NCI-H524 treated with DMSO at 0.1 percent for 48 hours (cell line): ENCODE data around the gene MALRD1.

ENCODE experiments used
- DNase-seq: peaks from one replicate; lab custom pipeline; 2025; lab: John Stamatoyannopoulos, UW

The MALRD1 gene

DNA sequence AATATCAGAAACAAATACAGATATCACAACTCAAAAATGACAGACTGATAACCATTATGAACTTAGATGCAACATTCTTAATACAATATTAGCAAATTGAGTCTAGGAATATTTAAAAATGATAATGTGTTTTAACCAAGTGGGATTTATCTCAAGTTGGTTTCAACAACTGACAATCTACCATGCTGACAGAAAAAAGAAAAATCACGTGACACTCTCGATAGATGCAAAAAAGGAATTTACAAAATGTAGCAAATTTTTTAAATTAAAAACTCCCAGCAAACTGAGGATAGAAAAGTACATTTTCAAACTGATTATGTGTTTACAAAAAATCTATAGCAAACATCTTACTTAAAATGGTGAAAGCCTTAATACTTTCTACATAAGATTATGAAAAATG, 177.4 kb downstream of the MALRD1 start:
- DNase-seq, result no peak

DNA sequence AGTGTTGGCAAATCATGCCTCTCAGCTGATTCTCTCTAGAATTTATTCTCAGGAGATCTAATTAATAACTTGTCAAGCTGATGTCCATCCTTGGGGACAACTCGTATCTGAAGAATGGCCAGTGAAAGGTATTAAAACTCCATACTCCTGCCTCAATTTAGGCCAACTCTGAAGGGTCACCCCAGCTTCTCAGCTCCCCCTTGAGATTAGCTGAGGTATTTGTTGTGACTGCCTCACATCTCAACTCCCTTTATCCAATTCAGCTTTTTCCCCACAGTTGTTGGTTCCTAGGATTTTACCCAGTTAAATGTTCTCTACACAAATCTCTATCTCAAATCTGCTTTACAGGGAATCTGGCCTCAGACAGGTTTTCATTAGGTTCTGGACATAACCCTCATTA, 182.4 kb downstream of the MALRD1 start:
- no peak for DNase-seq

DNA sequence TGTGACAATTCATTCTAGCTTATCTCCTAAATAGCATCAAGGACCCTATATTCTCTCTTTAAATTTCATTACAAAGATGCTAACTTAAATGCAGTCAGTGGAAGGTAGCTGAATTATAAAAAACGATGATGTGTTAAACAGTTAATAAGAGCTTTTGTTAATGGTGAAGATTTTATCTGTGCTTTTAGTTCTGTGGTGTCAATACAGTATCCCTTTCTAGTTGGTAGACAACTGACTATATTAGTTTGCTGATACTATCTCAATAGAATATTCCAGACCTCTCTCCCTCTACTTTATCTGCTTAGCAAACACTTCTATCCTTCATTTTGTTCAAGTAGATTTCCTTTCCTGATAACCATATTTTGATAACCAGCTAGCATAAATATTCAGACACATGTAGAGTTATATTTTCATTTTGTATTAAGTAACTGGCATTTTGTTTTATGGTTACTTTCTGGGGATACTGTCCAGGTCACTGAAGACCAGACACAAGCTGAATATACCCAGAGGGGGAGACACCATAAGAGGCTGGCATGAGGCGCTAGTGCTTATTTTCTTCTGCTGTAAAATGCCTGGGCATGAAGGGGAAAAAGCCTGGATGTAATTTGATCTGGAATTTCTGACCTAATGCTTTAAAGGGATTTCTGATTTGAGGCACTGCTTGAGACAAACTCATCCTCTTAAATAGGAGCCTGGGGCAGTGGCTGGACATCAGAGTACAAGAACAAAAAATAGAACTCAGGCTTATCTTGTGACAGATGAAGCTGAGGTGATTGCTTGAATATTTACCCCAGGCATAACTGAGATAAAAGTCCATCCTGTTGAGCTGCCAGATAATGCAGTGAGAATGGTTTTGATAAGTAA, 197.5 kb downstream of the MALRD1 start:
- no peak for DNase-seq

DNA sequence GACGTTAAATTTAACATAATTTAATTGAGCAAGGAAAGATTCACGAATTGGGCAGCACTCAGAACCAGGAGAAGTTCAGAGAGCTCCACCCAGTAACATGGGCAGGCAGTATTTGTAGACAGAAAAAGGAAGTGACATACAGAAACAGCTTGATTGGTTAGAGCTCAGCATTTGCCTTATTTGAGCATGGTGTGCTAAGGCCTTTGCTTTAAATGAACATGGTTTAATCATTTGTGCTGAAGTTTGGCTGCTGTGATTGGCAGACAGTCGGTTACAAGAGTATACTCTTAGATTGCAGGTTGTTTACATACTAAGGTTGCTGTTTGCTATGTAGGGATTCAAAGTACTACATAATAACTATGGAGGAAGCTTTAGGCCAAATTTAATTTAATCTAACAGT, 199.2 kb downstream of the MALRD1 start:
- DNase-seq, result no peak

DNA sequence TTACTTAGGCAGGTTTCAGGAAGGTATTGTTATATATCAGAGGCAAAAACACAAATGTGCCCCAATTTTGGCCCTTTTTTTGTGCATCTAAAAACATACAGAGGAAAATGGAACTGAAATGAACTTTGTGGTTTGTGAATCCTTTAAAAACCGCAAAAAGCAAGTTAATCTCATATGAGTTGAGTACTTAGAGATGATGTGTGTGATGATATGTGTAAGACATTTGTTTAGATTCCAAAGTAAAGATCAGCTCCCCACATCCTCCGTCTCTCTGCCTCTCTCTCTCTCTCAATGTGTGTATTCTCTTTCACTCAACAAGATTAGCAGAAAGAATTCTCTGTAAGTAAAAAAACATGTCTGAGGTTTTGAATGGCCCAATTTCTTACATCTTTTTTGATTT, 201.9 kb downstream of the MALRD1 start:
- DNase-seq, result no peak

DNA sequence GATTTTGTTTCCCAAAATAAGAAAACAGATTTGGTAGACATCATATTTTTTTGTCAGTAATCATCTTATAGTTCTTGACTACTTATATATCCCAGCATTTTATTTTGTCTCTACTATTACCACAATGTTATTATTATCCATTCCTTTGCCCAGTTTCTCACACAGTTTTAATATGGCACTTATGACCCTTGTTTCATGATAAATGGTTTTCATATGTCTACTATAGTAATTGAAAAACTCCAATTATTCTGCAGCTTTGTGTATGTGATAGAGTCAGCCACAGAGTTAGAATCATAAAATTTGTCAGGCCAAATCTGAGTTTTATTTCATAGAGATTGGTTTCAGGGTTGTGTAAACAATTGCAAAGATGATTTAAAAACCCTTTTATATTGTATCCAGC, 203.9 kb downstream of the MALRD1 start:
- DNase-seq, result no peak

DNA sequence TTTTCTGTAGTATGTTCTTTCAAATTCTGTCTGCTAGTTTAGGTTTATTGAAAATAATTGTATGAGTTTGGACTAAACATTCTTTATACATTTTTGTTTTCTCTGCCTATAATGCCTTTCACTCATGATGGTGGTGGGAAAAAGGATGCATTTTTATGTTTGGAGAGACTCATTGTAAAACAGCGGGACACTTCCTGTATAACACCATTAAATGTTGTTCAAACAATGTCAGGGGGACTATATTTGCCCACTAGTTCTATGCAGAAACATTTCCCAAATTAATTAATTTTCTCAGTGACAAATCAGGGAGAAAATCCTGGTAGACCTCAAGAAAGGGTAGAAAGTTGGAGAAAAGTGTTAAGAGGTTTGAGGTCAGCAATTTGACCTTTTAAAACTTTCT, 207.7 kb downstream of the MALRD1 start:
- no peak for DNase-seq

DNA sequence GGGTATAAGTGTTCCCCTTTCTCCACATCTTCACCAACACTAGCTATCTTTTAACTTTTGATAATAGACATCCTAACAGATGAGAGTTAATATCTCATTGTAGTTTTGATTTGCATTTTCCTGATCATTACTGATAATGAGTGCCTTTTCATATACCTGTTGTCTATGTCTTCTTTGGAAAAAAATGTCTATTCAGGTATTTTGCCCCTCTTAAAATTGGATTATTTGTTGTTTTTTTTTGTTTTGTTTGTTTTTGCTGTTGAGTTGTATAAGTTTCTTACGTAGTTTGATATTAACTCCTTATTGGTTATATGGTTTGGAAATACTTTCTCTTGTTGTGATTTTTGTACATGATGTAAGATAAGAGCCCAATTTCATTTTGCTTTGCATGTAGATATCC, 214.7 kb downstream of the MALRD1 start:
- DNase-seq, result no peak

DNA sequence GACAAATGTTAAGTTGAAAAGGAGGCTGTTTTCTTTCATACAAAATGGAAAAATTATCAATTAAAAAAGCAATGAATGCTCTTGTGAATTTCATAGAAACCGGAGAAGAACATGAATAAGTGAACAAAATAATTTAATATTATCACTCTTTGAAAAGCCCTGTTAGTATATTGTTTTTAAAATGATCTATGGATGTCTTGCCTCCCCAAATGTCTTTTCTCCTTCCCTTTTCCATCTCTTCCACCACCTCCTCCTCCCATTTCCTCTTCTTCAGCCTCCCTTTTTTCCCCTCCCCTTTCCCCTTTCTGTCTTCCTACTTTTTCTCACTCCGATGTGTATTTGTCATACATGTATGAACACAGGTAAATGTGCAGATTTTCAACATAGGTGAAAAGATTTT, 234.7 kb downstream of the MALRD1 start:
- no peak for DNase-seq

DNA sequence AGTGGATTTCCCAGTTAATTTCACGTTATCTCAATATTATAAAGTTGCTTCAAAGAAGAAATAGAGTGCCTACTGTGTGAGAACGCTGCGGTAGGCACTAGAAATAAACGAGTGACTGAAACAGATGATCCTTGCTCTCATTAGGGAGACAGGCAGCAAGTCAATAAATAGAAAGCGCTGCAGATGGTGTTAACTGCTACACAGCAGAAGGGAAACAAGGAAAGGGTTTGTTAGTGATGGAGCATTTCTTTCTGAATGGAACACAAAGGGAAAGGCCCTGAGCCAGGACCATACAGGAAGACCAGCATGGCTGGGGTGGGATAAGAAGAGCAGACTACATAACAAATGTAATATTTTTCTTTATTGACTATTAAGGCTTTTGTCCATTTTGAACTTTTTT, 235.2 kb downstream of the MALRD1 start:
- DNase-seq, result no peak

DNA sequence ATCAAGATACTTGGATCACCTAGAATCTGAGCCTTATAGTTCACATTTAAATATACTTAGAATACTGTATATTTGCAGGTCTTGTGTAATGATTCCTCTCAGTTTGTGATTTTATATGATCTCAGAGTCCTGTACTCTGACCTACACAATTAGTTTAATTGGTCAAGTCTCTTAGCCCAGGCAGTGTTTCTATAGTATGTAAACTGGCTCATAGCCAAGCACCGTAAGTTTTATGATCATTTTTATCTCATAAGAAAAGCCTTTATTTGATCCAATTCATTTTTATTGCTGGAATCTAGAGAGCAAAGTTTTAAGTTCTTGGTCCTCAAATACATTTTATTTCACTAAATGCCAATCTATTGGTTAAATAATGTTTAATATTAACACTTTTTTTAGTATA, 242.2 kb downstream of the MALRD1 start:
- DNase-seq, result no peak

DNA sequence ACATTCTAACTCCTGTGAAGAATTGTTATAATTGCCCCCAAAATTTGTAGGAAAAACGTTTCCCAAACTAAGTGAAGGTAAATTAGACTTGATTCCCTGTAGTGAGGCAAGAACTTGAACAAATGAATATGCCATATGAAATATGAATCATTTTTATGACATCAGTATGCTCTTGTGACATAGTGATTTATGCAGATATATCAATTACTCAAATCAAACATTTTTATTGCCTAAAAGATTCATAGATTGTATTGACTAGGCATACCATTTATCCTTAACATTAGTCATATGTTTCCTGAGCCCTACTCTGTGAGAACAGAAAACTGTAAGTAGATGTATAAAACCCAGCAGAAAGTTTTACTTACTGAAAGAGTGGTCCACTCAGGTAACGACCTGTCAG, 245.6 kb downstream of the MALRD1 start:
- DNase-seq, result no peak

DNA sequence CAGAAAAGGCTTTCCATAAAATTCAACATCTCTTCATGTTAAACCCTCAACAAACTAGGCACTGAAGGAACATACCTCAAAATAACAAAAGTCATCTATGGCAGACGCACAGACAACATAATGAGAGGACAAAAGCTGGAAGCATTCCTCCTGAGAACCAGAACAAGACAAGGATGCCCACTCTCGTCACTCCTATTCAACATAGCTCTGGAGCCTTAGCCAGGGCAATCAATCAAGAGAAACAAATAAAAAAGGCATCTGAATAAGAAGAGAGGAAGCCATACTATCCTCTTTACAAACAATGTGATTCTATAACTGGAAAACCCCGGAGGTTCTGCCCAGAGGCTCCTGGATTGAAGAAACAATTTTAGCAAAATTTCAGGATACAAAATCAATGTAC, 251.0 kb downstream of the MALRD1 start:
- no peak for DNase-seq

DNA sequence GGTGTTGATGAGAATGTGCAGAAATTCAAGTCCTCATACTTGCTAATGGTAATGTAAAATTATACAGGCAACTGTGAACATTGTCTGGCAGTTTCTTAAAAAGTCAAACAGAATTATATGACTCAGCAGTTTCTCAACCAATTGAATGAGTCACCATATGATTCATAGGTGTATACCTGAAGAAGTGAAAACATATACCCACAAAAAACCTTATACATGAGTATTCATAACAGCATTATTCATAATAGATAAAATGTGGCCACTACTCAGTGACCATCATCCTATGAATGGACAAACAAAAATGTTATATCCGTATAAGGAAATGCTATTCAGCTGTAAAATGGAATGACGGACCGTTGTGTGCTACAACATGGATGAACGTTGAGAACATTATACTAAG, 253.5 kb downstream of the MALRD1 start:
- DNase-seq, result no peak

DNA sequence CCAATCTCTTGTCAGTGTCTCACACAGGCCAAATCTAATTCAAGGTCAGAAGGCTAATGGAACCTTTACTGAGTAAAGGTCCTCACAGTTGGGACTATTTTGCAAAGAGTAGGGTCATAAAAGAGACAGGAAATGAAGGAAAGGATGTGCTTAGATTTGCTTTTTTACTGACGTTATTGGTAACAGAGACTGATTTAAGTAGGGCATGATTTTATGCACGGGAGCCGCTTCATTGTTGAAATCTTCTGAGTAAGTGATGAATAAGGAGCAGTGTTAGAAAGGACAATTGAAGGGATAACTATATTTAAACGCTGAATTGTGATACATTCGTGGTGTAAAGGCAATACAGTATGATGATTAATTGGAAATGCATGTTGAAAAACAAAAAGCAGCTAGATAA, 261.5 kb downstream of the MALRD1 start:
- DNase-seq, result no peak

DNA sequence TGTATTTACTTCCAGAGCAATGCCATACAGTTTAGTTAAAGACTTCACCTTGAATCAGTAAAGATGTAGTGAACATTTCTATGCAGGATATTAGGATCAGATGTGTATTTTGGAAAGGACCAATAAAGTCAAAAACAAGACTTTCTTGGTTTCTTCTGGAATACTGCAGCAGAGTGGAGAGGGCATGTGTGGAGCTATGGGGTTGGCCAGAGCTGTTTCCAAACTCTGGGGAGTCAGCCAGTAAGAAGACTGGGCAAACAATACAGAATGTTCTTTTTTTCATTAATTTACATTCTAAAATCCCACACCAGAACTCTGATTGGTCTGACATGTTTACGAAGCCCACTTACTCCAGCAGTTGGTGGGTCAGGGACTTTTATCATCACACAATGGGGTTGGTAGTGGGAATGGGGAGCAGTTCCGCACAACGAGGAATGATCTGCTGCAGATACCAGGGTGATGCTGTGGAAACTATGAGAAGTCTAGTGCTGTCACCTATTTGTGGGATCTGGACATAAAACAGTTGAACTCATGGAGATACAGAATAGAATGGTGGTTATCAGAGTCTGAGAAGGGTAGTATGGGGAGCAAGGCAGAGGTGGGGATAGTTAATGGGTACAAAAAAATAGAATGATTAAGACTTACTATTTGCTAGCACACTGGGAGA, 267.7 kb downstream of the MALRD1 start:
- DNase-seq, result no peak

DNA sequence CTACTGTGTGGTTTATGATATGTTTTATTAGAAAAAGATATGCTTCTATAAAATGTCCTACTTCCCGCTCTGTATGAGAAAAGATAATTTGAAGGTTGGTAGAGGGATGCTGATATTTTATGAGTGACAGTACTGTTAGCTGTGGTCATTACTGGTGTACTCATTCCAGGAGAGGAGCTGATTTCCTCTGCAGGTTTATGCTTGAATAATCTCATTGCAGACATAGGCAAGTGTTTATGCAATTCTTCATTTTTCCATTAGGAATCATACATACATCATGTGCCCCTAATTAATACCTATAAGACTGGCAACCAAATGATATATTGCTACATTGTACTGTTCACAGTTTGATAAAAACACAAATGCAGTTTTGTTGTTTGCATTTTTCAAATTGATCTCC, 269.4 kb downstream of the MALRD1 start:
- no peak for DNase-seq

DNA sequence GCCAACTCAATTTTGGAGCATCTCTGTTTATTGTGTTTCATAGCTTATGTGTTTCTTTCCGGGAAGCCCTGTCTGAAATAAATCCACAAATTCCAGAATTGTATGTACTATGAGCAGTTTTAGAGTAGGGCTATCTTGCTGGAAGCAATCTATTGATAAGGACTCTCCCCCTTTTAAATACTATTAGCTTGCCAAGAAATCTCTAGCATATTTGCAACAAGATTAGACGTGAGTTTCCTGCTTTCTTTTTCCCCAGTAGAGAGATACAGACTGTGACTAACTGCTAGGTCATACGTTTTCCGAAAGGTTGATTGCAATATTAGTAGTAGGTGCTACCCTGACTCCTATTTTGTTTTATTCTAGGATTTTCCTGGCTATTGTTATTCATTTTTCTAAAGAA, 277.0 kb downstream of the MALRD1 start:
- no peak for DNase-seq

DNA sequence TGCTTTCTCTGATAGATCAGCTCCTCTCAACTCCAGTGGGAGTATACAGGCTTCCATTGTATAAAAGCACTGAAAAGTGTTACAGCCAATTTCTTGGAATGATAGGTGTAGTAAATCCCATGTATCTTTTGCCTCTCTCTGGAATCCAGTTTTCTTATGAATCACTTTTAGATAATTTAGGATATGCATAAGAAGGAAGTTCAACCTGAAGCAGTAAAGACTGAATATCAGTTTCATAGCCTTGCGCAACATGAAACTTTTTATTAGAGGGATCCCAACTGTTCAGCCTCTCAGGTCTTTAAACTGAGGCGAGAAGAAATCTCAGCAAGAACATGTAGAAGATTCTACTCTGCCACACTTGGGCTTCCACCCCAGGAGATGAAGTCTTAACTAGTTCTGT, 280.0 kb downstream of the MALRD1 start:
- DNase-seq, result no peak

DNA sequence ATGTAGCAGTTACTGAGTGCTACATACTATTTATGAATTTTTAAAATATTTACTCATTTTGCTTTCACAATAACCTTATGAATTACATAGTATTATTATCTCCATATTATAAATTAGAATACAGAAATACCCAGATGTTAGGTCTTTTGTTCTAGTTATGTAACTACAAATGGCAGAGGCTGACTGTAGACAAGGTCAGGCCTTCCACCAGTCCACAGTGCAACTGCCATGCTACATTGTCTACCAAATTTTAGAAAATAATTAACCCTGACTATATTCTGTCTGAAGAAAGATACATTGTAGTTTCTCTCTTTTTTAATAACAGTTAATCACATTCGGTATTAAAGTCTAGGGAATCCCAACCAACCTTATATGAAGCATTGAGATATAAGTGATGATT, 280.9 kb downstream of the MALRD1 start:
- no peak for DNase-seq

DNA sequence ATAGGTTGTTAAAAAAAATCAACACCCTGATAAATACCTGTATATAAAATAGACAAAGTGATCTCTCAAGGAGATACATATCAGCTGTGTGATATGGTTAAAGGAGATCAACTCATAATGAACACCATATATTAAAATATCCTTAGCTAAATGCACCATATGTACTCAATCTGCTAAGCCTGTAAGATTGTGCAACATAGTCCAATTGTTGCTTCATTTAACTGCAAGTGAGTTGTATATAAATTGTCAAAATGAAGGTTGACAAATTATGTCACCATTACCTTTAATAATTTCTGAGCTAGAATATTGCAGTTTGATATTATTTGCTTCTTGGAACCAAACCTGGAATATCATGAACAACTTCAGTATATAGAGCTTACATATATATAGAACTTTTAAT, 283.7 kb downstream of the MALRD1 start:
- no peak for DNase-seq

DNA sequence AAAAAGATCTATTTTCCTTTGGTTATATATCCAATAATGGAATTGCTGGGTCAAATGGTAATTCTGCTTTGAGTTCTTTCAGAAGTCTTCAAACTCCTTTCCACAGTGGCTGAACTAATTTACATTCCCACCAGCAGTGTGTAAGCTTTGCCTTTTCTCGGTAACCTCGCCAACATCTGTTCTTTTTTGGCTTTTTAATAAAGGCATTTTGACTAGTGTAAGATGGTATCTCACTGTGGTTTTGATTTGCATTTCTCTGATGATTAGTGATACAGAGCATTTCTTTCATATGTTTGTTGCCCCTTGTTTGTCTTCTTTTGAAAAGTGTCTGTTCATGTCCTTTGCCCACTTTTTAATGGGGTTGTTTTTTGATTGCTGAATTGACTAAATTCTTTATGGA, 285.0 kb downstream of the MALRD1 start:
- no peak for DNase-seq

DNA sequence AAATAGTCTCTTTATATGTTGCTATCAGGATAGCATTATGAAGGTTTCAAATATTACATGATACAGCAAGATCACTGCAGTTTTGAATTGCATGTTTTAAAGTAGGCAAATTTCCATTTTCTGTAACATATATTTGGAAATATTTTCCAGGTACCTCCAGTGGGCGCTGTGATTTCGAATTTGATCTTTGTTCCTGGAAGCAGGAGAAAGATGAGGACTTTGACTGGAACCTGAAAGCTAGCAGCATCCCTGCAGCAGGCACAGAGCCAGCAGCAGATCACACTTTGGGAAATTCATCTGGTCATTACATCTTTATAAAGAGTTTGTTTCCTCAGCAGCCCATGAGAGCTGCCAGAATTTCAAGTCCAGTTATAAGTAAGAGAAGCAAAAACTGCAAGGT, 299.0 kb downstream of the MALRD1 start:
- no peak for DNase-seq

DNA sequence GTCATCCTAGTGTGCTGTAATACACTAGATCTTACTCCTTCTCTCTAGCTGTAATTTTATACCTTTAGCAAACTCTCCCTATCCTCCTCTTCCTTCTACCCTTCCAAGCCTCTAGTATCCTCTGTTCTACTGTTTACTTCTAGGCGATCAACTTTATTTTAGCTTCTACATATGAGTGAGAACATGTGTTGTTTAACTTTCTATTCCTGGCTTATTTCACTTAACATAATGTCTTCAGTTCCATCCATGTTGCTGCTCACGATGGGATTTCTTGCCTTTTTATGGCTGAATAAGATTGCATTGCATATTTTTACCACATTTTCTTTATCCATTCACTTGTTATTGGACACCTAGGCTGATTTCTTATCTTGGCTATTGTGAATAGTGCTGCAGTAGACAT, 318.6 kb downstream of the MALRD1 start:
- DNase-seq, result no peak
